IMR-90 (cell line): Measurements from ENCODE around the gene CDX1. TPM values are rescaled to one million over a fixed set of nuclear protein-coding genes. Genes with fewer than 3 reads are reported as not detected.

Experiments
- ATAC-seq: fragments of 200-7000 bp; cut with Tn5 transposase; 2 replicates; pipeline ENCODE4 v1.9.1; 2020; ENCODE audit warnings: low read depth, mild to moderate bottlenecking, moderate library complexity
- Bru-seq: library from RNA; stranded (reverse); fragments of 400-500 nt; gene quantifications from one replicate; lab custom pipeline; 2021; lab: Mats Ljungman, UMichigan
- BruChase-seq, 2 experiments: library from RNA; stranded (reverse); fragments of 400-500 nt; gene quantifications; one replicate each; lab custom pipeline; 2021; lab: Mats Ljungman, UMichigan
- BruUV-seq: library from RNA; stranded (reverse); fragments of 400-500 nt; replicated peaks from 2 replicates; lab custom pipeline; 2021; lab: Mats Ljungman, UMichigan
- CTCF ChIA-PET: fragments of 300-600 bp; formaldehyde crosslinking; extraction: SDS; loops from one replicate; lab custom pipeline; 2021; ENCODE audit warnings: antibody characterized with exemption; lab: Yijun Ruan, JAX
- POLR2A ChIA-PET: fragments of 300-600 bp; sonication (Branson Sonifier 250); formaldehyde crosslinking; loops from one replicate; lab custom pipeline; 2022; ENCODE audit warnings: antibody characterized with exemption; ENCODE audit not compliant: unreplicated experiment; lab: Charles Lee
- DNase-seq: peaks from one replicate; pipeline ENCODE4 v3.0.0; 2013
- H2AFZ ChIP-seq: replicated peaks from 2 replicates; pipeline ENCODE3; 2013; ENCODE audit warnings: low read length, mild to moderate bottlenecking; ENCODE audit not compliant: poor library complexity
- H2AK5ac ChIP-seq: 2 replicates; pipeline ENCODE4 v1.6.1; 2013; ENCODE audit warnings: low read depth, low read length, inconsistent platforms
- H2AK9ac ChIP-seq: replicated peaks from 2 replicates; pipeline ENCODE3; 2013; ENCODE audit warnings: mild to moderate bottlenecking, low read depth, low read length, moderate library complexity; ENCODE audit not compliant: poor library complexity
- H2BK120ac ChIP-seq: 2 replicates; pipeline ENCODE4 v1.6.1; 2013; ENCODE audit warnings: low read depth, low read length, inconsistent platforms
- H2BK15ac ChIP-seq: 3 replicates; pipeline ENCODE4 v1.6.1; 2013; ENCODE audit warnings: low read depth, low read length, inconsistent platforms
- H2BK20ac ChIP-seq: 2 replicates; pipeline ENCODE4 v1.6.1; 2013; ENCODE audit warnings: low read depth, mild to moderate bottlenecking, inconsistent platforms, low read length, moderate library complexity
- H2BK5ac ChIP-seq: 2 replicates; pipeline ENCODE4 v1.6.1; 2013; ENCODE audit warnings: mild to moderate bottlenecking, low read depth, low read length, inconsistent platforms; ENCODE audit not compliant: poor library complexity, severe bottlenecking
- H3K14ac ChIP-seq: replicated peaks from 2 replicates; pipeline ENCODE4 v1.6.1; 2013; ENCODE audit warnings: low read depth, low read length, inconsistent platforms
- H3K18ac ChIP-seq: 2 replicates; pipeline ENCODE4 v1.6.1; 2013; ENCODE audit warnings: low read depth, low read length, control low read depth
- H3K23ac ChIP-seq: 2 replicates; pipeline ENCODE4 v1.6.1; 2013; ENCODE audit warnings: low read depth, low read length, inconsistent platforms
- H3K27ac ChIP-seq: 2 replicates; pipeline ENCODE4 v1.5.1; 2013; ENCODE audit warnings: mild to moderate bottlenecking, control low read depth, low read length; ENCODE audit not compliant: insufficient read depth
- H3K27me3 ChIP-seq: 2 replicates; pipeline ENCODE4 v1.6.1; 2013; ENCODE audit warnings: low read length; ENCODE audit not compliant: control insufficient read depth, insufficient read depth
- H3K36me3 ChIP-seq: 2 replicates; pipeline ENCODE4 v1.6.1; 2013; ENCODE audit warnings: low read length, mixed read lengths; ENCODE audit not compliant: control insufficient read depth, insufficient read depth
- H3K4ac ChIP-seq: 2 replicates; pipeline ENCODE4 v1.6.1; 2013; ENCODE audit warnings: low read depth, low read length, inconsistent platforms
- H3K4me1 ChIP-seq: 2 replicates; pipeline ENCODE4 v1.6.1; 2013; ENCODE audit warnings: low read length, mixed read lengths; ENCODE audit not compliant: control insufficient read depth, insufficient read depth
- H3K4me2 ChIP-seq: 2 replicates; pipeline ENCODE4 v1.6.1; 2013; ENCODE audit warnings: low read depth, mild to moderate bottlenecking, control low read depth, low read length, moderate library complexity
- H3K4me3 ChIP-seq: 2 replicates; pipeline ENCODE4 v1.5.1; 2013; ENCODE audit warnings: low read depth, mild to moderate bottlenecking, control low read depth, low read length, moderate library complexity; ENCODE audit not compliant: insufficient read depth
- H3K56ac ChIP-seq: 2 replicates; pipeline ENCODE4 v1.6.1; 2013; ENCODE audit warnings: low read length, inconsistent platforms; ENCODE audit not compliant: insufficient read depth; ENCODE audit errors: extremely low read depth
- H3K79me1 ChIP-seq, 2 experiments: 2 replicates each; pipeline ENCODE4 v1.6.1; 2013; ENCODE audit warnings: low read length in 2 of 2, inconsistent platforms in 1 of 2, low read depth in 1 of 2
- H3K9ac ChIP-seq: 2 replicates; pipeline ENCODE4 v1.6.1; 2013; ENCODE audit warnings: low read depth, low read length, control low read depth
- H3K9me1 ChIP-seq: 2 replicates; pipeline ENCODE4 v1.6.1; 2013; ENCODE audit warnings: low read length, inconsistent platforms; ENCODE audit not compliant: insufficient read depth
- H3K9me3 ChIP-seq: 2 replicates; pipeline ENCODE4 v1.6.1; 2013; ENCODE audit warnings: low read length; ENCODE audit not compliant: control insufficient read depth, insufficient read depth
- H4K20me1 ChIP-seq: 2 replicates; pipeline ENCODE4 v1.6.1; 2013; ENCODE audit warnings: low read length, inconsistent platforms; ENCODE audit not compliant: insufficient read depth
- H4K5ac ChIP-seq: 2 replicates; pipeline ENCODE4 v1.6.1; 2013; ENCODE audit warnings: mild to moderate bottlenecking, low read depth, low read length, control low read depth
- H4K8ac ChIP-seq, 2 experiments: 2 replicates each; pipeline ENCODE4 v1.6.1; 2013; ENCODE audit warnings: low read depth in 2 of 2, low read length in 2 of 2, control low read depth in 1 of 2, inconsistent platforms in 1 of 2
- H4K91ac ChIP-seq: 2 replicates; pipeline ENCODE4 v1.6.1; 2013; ENCODE audit warnings: low read depth, low read length, inconsistent platforms; ENCODE audit not compliant: insufficient read depth
- BHLHE40 ChIP-seq: fragments of 150-350 bp; IDR thresholded peaks from 2 replicates; pipeline ENCODE4 v1.6.1; 2016; ENCODE audit warnings: mild to moderate bottlenecking, low read depth, low read length
- CTCF ChIP-seq: conservative IDR thresholded peaks from 2 replicates; pipeline ENCODE4 v1.5.1; 2012; ENCODE audit warnings: mild to moderate bottlenecking, low read depth, low read length, improper control_type of control experiment
- ELK1 ChIP-seq: fragments of 150-350 bp; IDR thresholded peaks from 2 replicates; pipeline ENCODE4 v1.6.1; 2016; ENCODE audit warnings: low read depth, mild to moderate bottlenecking, low read length, moderate library complexity, borderline replicate concordance
- MAFK ChIP-seq: IDR thresholded peaks from 2 replicates; pipeline ENCODE4 v1.6.1; 2012; ENCODE audit warnings: low read depth, low read length, improper control_type of control experiment
- MAZ ChIP-seq: IDR thresholded peaks from 2 replicates; pipeline ENCODE4 v1.6.1; 2012; ENCODE audit warnings: low read depth, mild to moderate bottlenecking, low read length, improper control_type of control experiment, moderate library complexity, borderline replicate concordance
- MXI1 ChIP-seq: IDR thresholded peaks from 2 replicates; pipeline ENCODE4 v1.6.1; 2012; ENCODE audit warnings: low read depth, mild to moderate bottlenecking, low read length, moderate library complexity, borderline replicate concordance
- NFE2L2 ChIP-seq: fragments of 150-350 bp; IDR thresholded peaks from 2 replicates; pipeline ENCODE4 v1.6.1; 2016; ENCODE audit warnings: low read depth, mild to moderate bottlenecking, low read length
- POLR2A ChIP-seq: IDR thresholded peaks from 2 replicates; pipeline ENCODE4 v1.6.1; 2012; ENCODE audit warnings: mild to moderate bottlenecking, low read depth, low read length
- RAD21 ChIP-seq: IDR thresholded peaks from 2 replicates; pipeline ENCODE4 v1.6.1; 2012; ENCODE audit warnings: low read length, improper control_type of control experiment
- RCOR1 ChIP-seq: IDR thresholded peaks from 2 replicates; pipeline ENCODE4 v1.6.1; 2012; ENCODE audit warnings: mild to moderate bottlenecking, low read length, improper control_type of control experiment; ENCODE audit not compliant: insufficient replicate concordance
- SMC3 ChIP-seq: fragments of 150-350 bp; IDR thresholded peaks from 2 replicates; pipeline ENCODE4 v1.6.1; 2016; ENCODE audit warnings: low read depth, mild to moderate bottlenecking, antibody characterized with exemption, low read length, moderate library complexity
- USF2 ChIP-seq: fragments of 150-350 bp; IDR thresholded peaks from 2 replicates; pipeline ENCODE4 v1.6.1; 2017; ENCODE audit warnings: mild to moderate bottlenecking, antibody characterized with exemption, low read length, low read depth
- WGBS, 2 experiments: methylation state at CpG; one replicate each; pipeline versions ENCODE4 v1.1.5 to v1.1.7; 2013; ENCODE audit warnings: missing lambda C conversion rate in 2 of 2; ENCODE audit not compliant: insufficient read length in 1 of 2; ENCODE audit errors: extremely low coverage in 2 of 2; 5-methylcytosine and 5-hydroxymethylcytosine counted together
- dilution Hi-C: fragments of 300-500 bp; cut with HindIII; formaldehyde crosslinking; loops from one replicate; pipeline ENCODE4 v1.14.3; 2018; ENCODE audit warnings: low sequenced_read_pairs; ENCODE audit not compliant: unreplicated experiment
- in situ Hi-C: fragments of 300-500 bp; cut with MboI; formaldehyde crosslinking; loops from 3 replicates; pipeline ENCODE4 v1.14.3; 2019; ENCODE audit warnings: low sequenced_read_pairs, inconsistent platforms, mixed read lengths
- intact Hi-C: fragments of 100-400 bp; cut with micrococcal nuclease; formaldehyde crosslinking; loops from 2 replicates; pipeline ENCODE4 v1.10.0; 2022
- long read RNA-seq: library from polyadenylated mRNA; unstranded; transcript quantifications from one replicate; pipeline ENCODE4 v2.0.0, GENCODE V29; 2021; ENCODE audit not compliant: unreplicated experiment
- polyA plus RNA-seq, 3 experiments: library from polyadenylated mRNA; depleted of rRNA; stranded (reverse); fragments of >200 nt; gene quantifications; 2 replicates each; pipeline ENCODE4 v1.2.3, GENCODE V29; 2012; ENCODE audit warnings: low replicate concordance in 1 of 3
- total RNA-seq: library from RNA; depleted of rRNA; stranded (reverse); fragments of >200 nt; gene quantifications from 2 replicates; pipeline ENCODE4 v1.2.3, GENCODE V29; 2012; rRNA removed

Gene CDX1
- total RNA-seq: 0.18 TPM in 1 of 2 replicates, not detected in the other
- 0.22 and 0.24 TPM in 2 replicates for polyA plus RNA-seq (2012; rRNA removed)
- polyA plus RNA-seq (2012; cell fraction: cytosol; rRNA removed): 0.22 and 0.56 TPM in 2 replicates
- 0.28 and 0.41 TPM in 2 replicates for polyA plus RNA-seq (2012; cell fraction: nucleus; rRNA removed; ENCODE audit: low replicate concordance)
- Bru-seq, nascent RNA: percentile 17 among the genes with signal in this experiment
- percentile 25 among the genes with signal in this experiment for BruChase-seq, experiment 1, labeled RNA remaining after a 6-hour chase
- percentile 22 among the genes with signal in this experiment for BruChase-seq, experiment 2, labeled RNA remaining after a 2-hour chase
- long read RNA-seq: 0 reads

GRCh38 chr5:150166650-150167511 lies at the start of gene CDX1:
TSS of gene CDX1 (plus strand) at chr5:150166778. CDS start at chr5:150166877, 99 bp downstream.
- no peak within 1 kb of the TSS for H2BK120ac ChIP-seq
- H3K4ac ChIP-seq: no peak within 1 kb of the TSS
- POLR2A ChIA-PET: no interaction called here
- H4K8ac ChIP-seq: no peak within 1 kb of the TSS
- DNase-seq: no peak
- no peak within 1 kb of the TSS for H3K9ac ChIP-seq
- ATAC-seq: no peak
- H3K4me1 ChIP-seq: peaks cover 6% of the 10 kb centered on the region; the same call in 1 of the 2 replicates
- H3K79me1 ChIP-seq: no peaks in the 10 kb centered on the region
- H2BK20ac ChIP-seq: no peak within 1 kb of the TSS
- H3K27me3 ChIP-seq: peaks cover 24% of the 10 kb centered on the region
- no peak within 1 kb of the TSS for H3K23ac ChIP-seq
- no peak within 1 kb of the TSS for H4K5ac ChIP-seq
- no peak within 1 kb of the TSS for H3K18ac ChIP-seq
- H2AK9ac ChIP-seq: no peak within 1 kb of the TSS
- 85% methylated on average over 39 of the region's 93 CpGs; no CpG with 5 or more reads in 1 of the 2 experiments for WGBS, 2 experiments
- H4K91ac ChIP-seq: no peak within 1 kb of the TSS
- H3K4me2 ChIP-seq: no peak within 1 kb of the TSS
- intact Hi-C loops: no loop called here
- no peaks in the 10 kb centered on the region for H3K9me3 ChIP-seq
- H3K56ac ChIP-seq: no peak within 1 kb of the TSS
- H2BK15ac ChIP-seq: no peak within 1 kb of the TSS; the same call in 2 of the 3 replicates
- H3K9me1 ChIP-seq: no peaks in the 10 kb centered on the region
- H3K14ac ChIP-seq: no peak within 1 kb of the TSS
- H2BK5ac ChIP-seq: no peak within 1 kb of the TSS
- in situ Hi-C loops: no loop called here
- BruUV-seq: no TSS peak
- H3K36me3 ChIP-seq: no peaks in the 10 kb centered on the region
- dilution Hi-C loops: no loop called here
- H3K27ac ChIP-seq: no peak within 1 kb of the TSS
- H3K4me3 ChIP-seq: no peak within 1 kb of the TSS
- CTCF ChIA-PET: no interaction called here
- H2AFZ ChIP-seq: no peak within 1 kb of the TSS
- peak within 1 kb of the TSS; percentile 51 for H2AK5ac ChIP-seq
- no peaks in the 10 kb centered on the region for H4K20me1 ChIP-seq
- no peak for TF ChIP-seq MAFK
- TF ChIP-seq NFE2L2: no peak
- no peak for TF ChIP-seq CTCF
- no peak for TF ChIP-seq RAD21
- TF ChIP-seq MXI1: no peak
- TF ChIP-seq BHLHE40: no peak
- TF ChIP-seq RCOR1: no peak
- TF ChIP-seq SMC3: no peak
- no peak for TF ChIP-seq POLR2A
- TF ChIP-seq MAZ: no peak
- TF ChIP-seq ELK1: no peak
- no peak for TF ChIP-seq USF2
